Adipocyte (in vitro differentiated cells): Measurements from ENCODE around the gene SLC9A3.

Source experiments
- DNase-seq: peaks from one replicate; pipeline ENCODE4 v3.0.0-alpha.2; 2015; ENCODE audit warnings: low read depth
- H3K27me3 ChIP-seq: replicated peaks from 2 replicates; pipeline ENCODE4 v1.7.0; 2013; ENCODE audit warnings: mild to moderate bottlenecking, low read length, moderate library complexity; ENCODE audit not compliant: control insufficient read depth, insufficient read depth
- H3K36me3 ChIP-seq: 2 replicates; pipeline ENCODE4 v1.7.0; 2013; ENCODE audit warnings: low read length, mild to moderate bottlenecking, moderate library complexity; ENCODE audit not compliant: control insufficient read depth, insufficient read depth, severe bottlenecking
- H3K4me1 ChIP-seq: 2 replicates; pipeline ENCODE4 v1.7.0; 2013; ENCODE audit warnings: mild to moderate bottlenecking, low read length, moderate library complexity; ENCODE audit not compliant: control insufficient read depth, insufficient read depth
- H3K4me3 ChIP-seq: 2 replicates; pipeline ENCODE4 v1.7.0; 2013; ENCODE audit warnings: mild to moderate bottlenecking, low read length, moderate library complexity
- H3K9ac ChIP-seq: 2 replicates; pipeline ENCODE4 v1.7.0; 2013; ENCODE audit warnings: mild to moderate bottlenecking, low read length, moderate library complexity
- H3K9me3 ChIP-seq: 2 replicates; pipeline ENCODE4 v1.7.0; 2013; ENCODE audit warnings: mild to moderate bottlenecking, low read length, moderate library complexity; ENCODE audit not compliant: control insufficient read depth

Gene SLC9A3

GRCh38 chr5:535846-536698 is 11.8 kb upstream of the SLC9A3 start:
- Histone ChIP-seq H3K4me1 (peaks cover 8% of the 10 kb centered on the region), H3K9ac (no peak overlapping the region), H3K36me3 (no peaks in the 10 kb centered on the region), H3K4me3 (no peak overlapping the region), H3K9me3 (no peaks in the 10 kb centered on the region), H3K27me3 (peaks cover 87% of the 10 kb centered on the region)
- DNase-seq: no peak

GRCh38 chr5:534743-535671 is 10.8 kb upstream of the SLC9A3 start:
- Histone ChIP-seq H3K9ac (no peak overlapping the region), H3K27me3 (peaks cover 87% of the 10 kb centered on the region), H3K4me1 (peaks cover 8% of the 10 kb centered on the region), H3K36me3 (no peaks in the 10 kb centered on the region), H3K9me3 (no peaks in the 10 kb centered on the region), H3K4me3 (no peak overlapping the region)
- no peak for DNase-seq

- Histone ChIP-seq H3K4me1 (peaks cover 8% of the 10 kb centered on the region), H3K27me3 (peaks cover 87% of the 10 kb centered on the region), H3K9me3 (no peaks in the 10 kb centered on the region), H3K4me3 (no peak overlapping the region), H3K9ac (no peak overlapping the region), H3K36me3 (no peaks in the 10 kb centered on the region)
- no peak for DNase-seq
Measured at GRCh38 chr5:533955-534742, 9.9 kb upstream of the SLC9A3 start.

GRCh38 chr5:533243-533954 is 9.2 kb upstream of the SLC9A3 start:
- no peak for DNase-seq
- H3K9ac ChIP-seq: no peak overlapping the region
- H3K27me3 ChIP-seq: peaks cover 83% of the 10 kb centered on the region

GRCh38 chr5:532521-533242 is 8.4 kb upstream of the SLC9A3 start:
- H3K9ac ChIP-seq: no peak overlapping the region
- H3K27me3 ChIP-seq: peaks cover 80% of the 10 kb centered on the region
- no peaks in the 10 kb centered on the region for H3K36me3 ChIP-seq
- no peak for DNase-seq
- peaks cover 8% of the 10 kb centered on the region for H3K4me1 ChIP-seq
- H3K4me3 ChIP-seq: no peak overlapping the region
- no peaks in the 10 kb centered on the region for H3K9me3 ChIP-seq

More at GRCh38 chr5:533243-533954, 9.2 kb upstream of the SLC9A3 start:
- H3K4me1 ChIP-seq: peaks cover 8% of the 10 kb centered on the region
- no peak overlapping the region for H3K4me3 ChIP-seq
- H3K36me3 ChIP-seq: no peaks in the 10 kb centered on the region
- no peaks in the 10 kb centered on the region for H3K9me3 ChIP-seq

- H3K36me3 ChIP-seq: no peaks in the 10 kb centered on the region
- no peaks in the 10 kb centered on the region for H3K9me3 ChIP-seq
- H3K27me3 ChIP-seq: peaks cover 83% of the 10 kb centered on the region
- H3K9ac ChIP-seq: no peak overlapping the region
- H3K4me1 ChIP-seq: peaks cover 8% of the 10 kb centered on the region
- DNase-seq: no peak
- H3K4me3 ChIP-seq: no peak overlapping the region
Measured at GRCh38 chr5:531749-532315, 7.6 kb upstream of the SLC9A3 start.

GRCh38 chr5:531101-531748 is 7.0 kb upstream of the SLC9A3 start:
- H3K27me3 ChIP-seq: peaks cover 84% of the 10 kb centered on the region

GRCh38 chr5:530001-530955 is 6.0 kb upstream of the SLC9A3 start:
- H3K9me3 ChIP-seq: no peaks in the 10 kb centered on the region
- H3K4me1 ChIP-seq: peaks cover 8% of the 10 kb centered on the region
- peaks cover 87% of the 10 kb centered on the region for H3K27me3 ChIP-seq
- no peak for DNase-seq
- no peak overlapping the region for H3K4me3 ChIP-seq
- H3K36me3 ChIP-seq: no peaks in the 10 kb centered on the region
- H3K9ac ChIP-seq: no peak overlapping the region

More at GRCh38 chr5:531101-531748, 7.0 kb upstream of the SLC9A3 start:
- Histone ChIP-seq H3K4me1 (peaks cover 8% of the 10 kb centered on the region), H3K36me3 (no peaks in the 10 kb centered on the region), H3K9ac (no peak overlapping the region), H3K9me3 (no peaks in the 10 kb centered on the region), H3K4me3 (no peak overlapping the region)
- no peak for DNase-seq
